ENCODE results near the gene DNAH8. TPM values are rescaled to one million over a fixed set of nuclear protein-coding genes. Genes with fewer than 3 reads are reported as not detected.

The DNAH8 gene
- polyA plus RNA-seq, 3 donors, result not detected

GRCh38 chr6:38988736-38989449 lies 273.8 kb downstream of the DNAH8 start:
- Mint-ChIP-seq H3K4me3 (no peak overlapping the region), H3K9me3 (no peaks in the 10 kb centered on the region), H3K4me1 (no peaks in the 10 kb centered on the region), H3K27ac (no peak overlapping the region), H3K36me3 (no peaks in the 10 kb centered on the region), H3K27me3 (ENCODE audit: low read depth in 3 of 3) (peaks cover 6 to 9% (median 6%) of the 10 kb centered on the region in 3 donors)
- Histone ChIP-seq H3K36me3 (replicated peaks in 1 of 2; ENCODE audit: control insufficient read depth in 1 of 2, insufficient read depth in 2 of 2, low read length in 2 of 2) (no peaks in the 10 kb centered on the region), H2AFZ (ENCODE audit: insufficient read depth, low read depth, low read length, poor library complexity, severe bottlenecking) (no peak overlapping the region), H3K4me2 (replicated peaks; ENCODE audit: extremely low read depth, low read length, poor library complexity, severe bottlenecking) (no peak overlapping the region), H3K79me2 (ENCODE audit: insufficient read depth, low read length) (no peaks in the 10 kb centered on the region), H3K27ac (ENCODE audit: low read depth in 1 of 2, low read length in 2 of 2) (no peak overlapping the region), H3K9ac (ENCODE audit: insufficient read depth, low read length, poor library complexity, severe bottlenecking) (no peak overlapping the region), H3K9me3 (replicated peaks in 1 of 2; ENCODE audit: control insufficient read depth in 1 of 2, insufficient read depth in 1 of 2, low read length in 2 of 2) (no peaks in the 10 kb centered on the region), H3K4me3 (replicated peaks in 1 of 3; ENCODE audit: low read depth in 2 of 3, low read length in 3 of 3) (no peak overlapping the region), H4K20me1 (ENCODE audit: insufficient read depth, low read length) (no peaks in the 10 kb centered on the region), H3K4me1 (ENCODE audit: control insufficient read depth in 1 of 2, insufficient read depth in 2 of 2, low read length in 2 of 2) (no peaks in the 10 kb centered on the region), H3K27me3 (ENCODE audit: control insufficient read depth in 2 of 2, insufficient read depth in 2 of 2, low read length in 2 of 2) (peaks cover 2 to 4% of the 10 kb centered on the region in 2 donors)
- WGBS (ENCODE audit: insufficient coverage), result 30% methylated on average over 6 of the region's 8 CpGs
- intact Hi-C loops (cut with micrococcal nuclease), result no loop called here
- no peak for TF ChIP-seq CTCF (IDR thresholded peaks at IDR 0.05)
- DNase-seq, result no peak

- H3K36me3 Mint-ChIP-seq, result no peaks in the 10 kb centered on the region
- Histone ChIP-seq H3K9me3 (replicated peaks in 1 of 2; ENCODE audit: control insufficient read depth in 1 of 2, insufficient read depth in 1 of 2, low read length in 2 of 2) (no peaks in the 10 kb centered on the region), H3K27me3 (ENCODE audit: control insufficient read depth in 2 of 2, insufficient read depth in 2 of 2, low read length in 2 of 2) (peaks cover 2 to 5% of the 10 kb centered on the region in 2 donors), H3K9ac (ENCODE audit: insufficient read depth, low read length, poor library complexity, severe bottlenecking) (no peak overlapping the region), H2AFZ (ENCODE audit: insufficient read depth, low read depth, low read length, poor library complexity, severe bottlenecking) (no peak overlapping the region), H3K79me2 (ENCODE audit: insufficient read depth, low read length) (no peaks in the 10 kb centered on the region), H4K20me1 (ENCODE audit: insufficient read depth, low read length) (no peaks in the 10 kb centered on the region), H3K36me3 (replicated peaks in 1 of 2; ENCODE audit: control insufficient read depth in 1 of 2, insufficient read depth in 2 of 2, low read length in 2 of 2) (no peaks in the 10 kb centered on the region), H3K4me2 (replicated peaks; ENCODE audit: extremely low read depth, low read length, poor library complexity, severe bottlenecking) (no peak overlapping the region), H3K27ac (ENCODE audit: low read depth in 1 of 2, low read length in 2 of 2) (no peak overlapping the region), H3K4me3 (replicated peaks in 1 of 3; ENCODE audit: low read depth in 2 of 3, low read length in 3 of 3) (no peak overlapping the region), H3K4me1 (ENCODE audit: control insufficient read depth in 1 of 2, insufficient read depth in 2 of 2, low read length in 2 of 2) (no peaks in the 10 kb centered on the region)
- WGBS (ENCODE audit: insufficient coverage), result no CpG with 5 or more reads among the region's 5 CpGs
- no peak for DNase-seq
- no peak overlapping the region for H3K4me3 Mint-ChIP-seq
- H3K27me3 Mint-ChIP-seq (ENCODE audit: low read depth in 3 of 3), result peaks cover 6 to 13% (median 12%) of the 10 kb centered on the region in 3 donors
- no peaks in the 10 kb centered on the region for H3K9me3 Mint-ChIP-seq
- no peak overlapping the region for H3K27ac Mint-ChIP-seq
- TF ChIP-seq CTCF (IDR thresholded peaks at IDR 0.05), result no peak
- H3K4me1 Mint-ChIP-seq, result no peaks in the 10 kb centered on the region
- intact Hi-C loops (cut with micrococcal nuclease), result no loop called here
These were observed 275.4 kb downstream of the DNAH8 start for GRCh38 chr6:38990475-38990874.

All from CD14-positive monocyte (primary cell).